CD4-positive, alpha-beta T cell (primary cell): ENCODE results near the gene INTU. TPM values are rescaled to one million over a fixed set of nuclear protein-coding genes. Genes with fewer than 3 reads are reported as not detected.

ENCODE experiments used
- ATAC-seq: fragments of 200-7000 bp; cut with Tn5 transposase; one replicate; pipeline ENCODE4 v1.10.0; 2022; ENCODE audit warnings: mild to moderate bottlenecking; ENCODE audit not compliant: poor library complexity
- CTCF ChIA-PET: fragments of 350-600 bp; sonication (Branson Sonifier 250); formaldehyde crosslinking; loops from one replicate; lab custom pipeline; 2021; ENCODE audit warnings: antibody characterized with exemption, inconsistent platforms; lab: Charles Lee
- POLR2A ChIA-PET: fragments of 350-600 bp; sonication (Branson Sonifier 250); formaldehyde crosslinking; loops from one replicate; lab custom pipeline; 2021; ENCODE audit warnings: antibody characterized with exemption, inconsistent platforms; lab: Charles Lee
- DNase-seq, 14 experiments: peaks; one replicate each; pipeline ENCODE4 v3.0.0-alpha.2; 2013 to 2020; ENCODE audit warnings: mixed read lengths in 2 of 14
- H3K27ac ChIP-seq, 2 donors: one replicate each; pipeline versions ENCODE4 v1.5.1 to v1.7.0; 2013; ENCODE audit warnings: low read length in 2 of 2, low read depth in 1 of 2, mild to moderate bottlenecking in 1 of 2
- H3K27me3 ChIP-seq, 2 experiments: 1 replicate in 1 of 2; 2 replicates in 1 of 2; pipeline versions ENCODE4 v1.6.1 to v1.7.0; 2013; ENCODE audit warnings: low read length in 2 of 2, control low read depth in 1 of 2, mild to moderate bottlenecking in 1 of 2, moderate library complexity in 1 of 2; ENCODE audit not compliant: insufficient read depth in 2 of 2, control insufficient read depth in 1 of 2
- H3K36me3 ChIP-seq: one replicate; pipeline ENCODE4 v1.6.1; 2013; ENCODE audit warnings: low read length, control low read depth; ENCODE audit not compliant: insufficient read depth
- H3K4me1 ChIP-seq: one replicate; pipeline ENCODE4 v1.6.1; 2013; ENCODE audit warnings: low read length, control low read depth; ENCODE audit not compliant: insufficient read depth
- H3K4me3 ChIP-seq: one replicate; pipeline ENCODE4 v1.5.1; 2013; ENCODE audit warnings: mild to moderate bottlenecking, low read length, moderate library complexity
- H3K9me3 ChIP-seq, 2 experiments: 1 replicate in 1 of 2; 2 replicates in 1 of 2; pipeline versions ENCODE4 v1.6.1 to v1.7.0; 2013; ENCODE audit warnings: low read length in 2 of 2, mild to moderate bottlenecking in 2 of 2, control low read depth in 1 of 2, moderate library complexity in 1 of 2; ENCODE audit not compliant: control insufficient read depth in 1 of 2, insufficient read depth in 1 of 2
- H3K27ac Mint-ChIP-seq: one replicate; pipeline ENCODE4 v1.8.0; 2020; ENCODE audit warnings: mixed read lengths
- H3K27me3 Mint-ChIP-seq: one replicate; pipeline ENCODE4 v1.8.0; 2021; ENCODE audit warnings: mixed read lengths
- H3K36me3 Mint-ChIP-seq: one replicate; pipeline ENCODE4 v1.8.0; 2021; ENCODE audit warnings: low read depth, mixed read lengths
- H3K4me1 Mint-ChIP-seq: one replicate; pipeline ENCODE4 v1.8.0; 2021; ENCODE audit warnings: low read depth, mixed read lengths
- H3K4me3 Mint-ChIP-seq: one replicate; pipeline ENCODE4 v1.8.0; 2020; ENCODE audit warnings: mild to moderate bottlenecking, mixed read lengths
- H3K9me3 Mint-ChIP-seq: one replicate; pipeline ENCODE4 v1.8.0; 2020; ENCODE audit warnings: mixed read lengths
- intact Hi-C, 2 experiments: fragments of 100-400 bp; cut with DNase I in 1 of 2; cut with micrococcal nuclease in 1 of 2; formaldehyde crosslinking; loops; one replicate each; pipeline versions ENCODE4 v1.15.1 to v1.9.0; 2023 to 2025; cut with DNase I, micrococcal nuclease
- total RNA-seq, 174 experiments: library from RNA in 2 of 174; stranded (reverse) in 2 of 174; gene quantifications; one replicate each; pipeline ENCODE4 v1.2.3 and lab custom pipeline; 2021 to 2026
- TF ChIP-seq, protein P1 (sequence below): fragments of 200-600 bp; IDR thresholded peaks from one replicate; pipeline ENCODE4 v1.8.0; 2022; ENCODE audit warnings: antibody characterized with exemption, mild to moderate bottlenecking

INTU gene
- total RNA-seq, 2 experiments from 2014 or later, result not detected

DNA sequence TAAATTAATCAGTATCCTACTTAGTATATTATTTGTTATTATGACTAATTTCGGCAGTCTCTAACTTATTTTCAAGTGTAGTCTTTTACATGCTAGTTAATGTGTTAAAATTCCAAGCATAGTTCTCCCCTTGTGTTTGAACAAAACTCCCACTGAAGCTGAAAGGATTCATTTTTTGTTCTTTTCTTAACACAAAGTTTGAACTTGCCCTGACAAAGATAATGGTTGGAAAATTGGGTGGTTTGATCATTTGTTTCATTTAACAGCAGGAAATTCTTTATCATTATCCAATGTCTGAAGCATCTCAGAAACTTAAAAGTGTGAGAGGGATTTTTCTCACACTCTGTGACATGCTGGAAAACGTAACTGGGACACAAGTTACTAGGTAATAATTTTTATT is 36.0 kb downstream of the INTU start:
- H3K27ac ChIP-seq, result no peak overlapping the region
- TF ChIP-seq, protein P1, sequence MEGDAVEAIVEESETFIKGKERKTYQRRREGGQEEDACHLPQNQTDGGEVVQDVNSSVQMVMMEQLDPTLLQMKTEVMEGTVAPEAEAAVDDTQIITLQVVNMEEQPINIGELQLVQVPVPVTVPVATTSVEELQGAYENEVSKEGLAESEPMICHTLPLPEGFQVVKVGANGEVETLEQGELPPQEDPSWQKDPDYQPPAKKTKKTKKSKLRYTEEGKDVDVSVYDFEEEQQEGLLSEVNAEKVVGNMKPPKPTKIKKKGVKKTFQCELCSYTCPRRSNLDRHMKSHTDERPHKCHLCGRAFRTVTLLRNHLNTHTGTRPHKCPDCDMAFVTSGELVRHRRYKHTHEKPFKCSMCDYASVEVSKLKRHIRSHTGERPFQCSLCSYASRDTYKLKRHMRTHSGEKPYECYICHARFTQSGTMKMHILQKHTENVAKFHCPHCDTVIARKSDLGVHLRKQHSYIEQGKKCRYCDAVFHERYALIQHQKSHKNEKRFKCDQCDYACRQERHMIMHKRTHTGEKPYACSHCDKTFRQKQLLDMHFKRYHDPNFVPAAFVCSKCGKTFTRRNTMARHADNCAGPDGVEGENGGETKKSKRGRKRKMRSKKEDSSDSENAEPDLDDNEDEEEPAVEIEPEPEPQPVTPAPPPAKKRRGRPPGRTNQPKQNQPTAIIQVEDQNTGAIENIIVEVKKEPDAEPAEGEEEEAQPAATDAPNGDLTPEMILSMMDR, result no peak

DNA sequence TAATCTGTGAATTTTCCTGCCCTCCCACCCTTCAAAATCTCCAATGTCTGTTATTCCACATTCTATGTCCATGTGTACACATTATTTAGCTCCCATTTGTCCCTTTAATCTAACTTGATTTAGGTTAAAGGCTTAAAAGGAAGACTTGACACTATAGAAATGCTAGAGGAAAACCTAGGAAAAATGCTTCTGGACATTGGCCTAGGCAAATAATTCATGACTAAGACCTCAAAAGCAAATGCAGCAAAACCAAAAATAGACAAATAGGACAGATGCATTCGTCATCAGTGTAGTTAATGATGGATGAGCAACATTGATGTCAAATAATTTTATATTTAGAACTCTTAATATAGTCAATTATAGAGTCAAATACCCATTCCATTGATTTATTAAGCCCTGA is 36.9 kb downstream of the INTU start:
- H3K4me1 Mint-ChIP-seq, result no peaks in the 10 kb centered on the region
- no peaks in the 10 kb centered on the region for H3K9me3 Mint-ChIP-seq
- Histone ChIP-seq H3K4me3 (no peak overlapping the region), H3K27ac (no peak overlapping the region), H3K4me1 (no peaks in the 10 kb centered on the region), H3K9me3 (no peaks in the 10 kb centered on the region), H3K36me3 (no peaks in the 10 kb centered on the region), H3K27me3 (no peaks in the 10 kb centered on the region)
- ChIA-PET POLR2A (no interaction called here), CTCF (no interaction called here)
- no peak overlapping the region for H3K4me3 Mint-ChIP-seq
- TF ChIP-seq, protein P1, result no peak
- peaks cover 10% of the 10 kb centered on the region for H3K27me3 Mint-ChIP-seq
- DNase-seq (no peak), ATAC-seq (no peak)
- H3K36me3 Mint-ChIP-seq, result no peaks in the 10 kb centered on the region
- intact Hi-C loops, result no loop called here
- H3K27ac Mint-ChIP-seq, result no peak overlapping the region

More for the DNA sequence above, 36.0 kb downstream of the INTU start:
- Histone ChIP-seq H3K9me3 (no peaks in the 10 kb centered on the region), H3K36me3 (no peaks in the 10 kb centered on the region), H3K4me1 (no peaks in the 10 kb centered on the region), H3K4me3 (no peak overlapping the region), H3K27me3 (no peaks in the 10 kb centered on the region)
- Mint-ChIP-seq H3K4me1 (no peaks in the 10 kb centered on the region), H3K36me3 (no peaks in the 10 kb centered on the region), H3K9me3 (no peaks in the 10 kb centered on the region), H3K27me3 (peaks cover 5% of the 10 kb centered on the region), H3K27ac (no peak overlapping the region), H3K4me3 (no peak overlapping the region)
- CTCF ChIA-PET, result no interaction called here
- no peak for ATAC-seq
- DNase-seq, result no peak
- POLR2A ChIA-PET, result no interaction called here
- intact Hi-C loops, result no loop called here

DNA sequence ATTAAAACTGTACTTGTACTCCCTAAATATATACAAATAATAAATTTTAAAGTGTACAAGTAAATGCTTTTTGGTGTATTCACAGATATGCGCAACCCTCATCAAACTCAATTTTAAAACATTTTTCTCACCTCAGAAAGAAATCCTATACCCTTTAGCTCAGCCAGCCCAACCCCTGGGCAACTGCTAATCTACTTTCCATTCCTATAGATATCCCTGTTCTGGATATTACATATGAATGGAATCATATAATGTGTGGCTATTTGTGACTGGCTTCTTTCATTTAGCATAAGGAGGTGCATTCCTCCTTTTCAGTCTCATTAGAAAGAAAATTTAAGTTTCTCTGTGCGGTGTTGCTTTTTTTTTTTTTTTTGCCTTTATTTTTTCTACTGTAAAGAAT is 39.4 kb downstream of the INTU start:
- no peak for DNase-seq
- H3K4me3 ChIP-seq, result no peak overlapping the region
- POLR2A ChIA-PET, result no interaction called here
- intact Hi-C loops, result no loop called here
- Mint-ChIP-seq H3K36me3 (no peaks in the 10 kb centered on the region), H3K27ac (no peak overlapping the region), H3K9me3 (no peaks in the 10 kb centered on the region), H3K27me3 (peaks cover 11% of the 10 kb centered on the region), H3K4me3 (no peak overlapping the region), H3K4me1 (no peaks in the 10 kb centered on the region)
- no peaks in the 10 kb centered on the region for H3K4me1 ChIP-seq
- peaks cover 0 to 4% of the 10 kb centered on the region in 2 experiments for H3K9me3 ChIP-seq
- ATAC-seq, result no peak
- TF ChIP-seq, protein P1, result no peak
- CTCF ChIA-PET, result no interaction called here
- no peaks in the 10 kb centered on the region for H3K36me3 ChIP-seq
- H3K27me3 ChIP-seq, result no peaks in the 10 kb centered on the region
- no peak overlapping the region for H3K27ac ChIP-seq
